Esophagus (tissue), 2 donors: ENCODE results near the gene SOS2. TPM values are rescaled to one million over a fixed set of nuclear protein-coding genes. Genes with fewer than 3 reads are reported as not detected.
A peak's percentile ranks its signal among the peaks of the same experiment; 100 is the strongest.

Experiments used
- H3K27ac ChIP-seq, 2 donors: one replicate each; pipeline ENCODE4 v1.5.1; 2013; ENCODE audit warnings: low read depth in 2 of 2, mild to moderate bottlenecking in 2 of 2, inconsistent platforms in 1 of 2, low read length in 1 of 2, moderate library complexity in 1 of 2
- H3K27me3 ChIP-seq, 2 donors: one replicate each; pipeline ENCODE4 v1.6.1; 2013; ENCODE audit warnings: low read length in 2 of 2, control low read depth in 1 of 2, mild to moderate bottlenecking in 1 of 2; ENCODE audit not compliant: insufficient read depth in 2 of 2, control insufficient read depth in 1 of 2
- H3K36me3 ChIP-seq, 2 donors: one replicate each; pipeline ENCODE4 v1.6.1; 2013; ENCODE audit warnings: low read length in 1 of 2; ENCODE audit not compliant: control insufficient read depth in 2 of 2, insufficient read depth in 2 of 2
- H3K4me1 ChIP-seq, 2 donors: one replicate each; pipeline ENCODE4 v1.6.1; 2013; ENCODE audit warnings: low read length in 1 of 2; ENCODE audit not compliant: control insufficient read depth in 2 of 2, insufficient read depth in 2 of 2
- H3K4me3 ChIP-seq, 2 donors: one replicate each; pipeline ENCODE4 v1.5.1; 2013; ENCODE audit warnings: low read length in 2 of 2, mild to moderate bottlenecking in 2 of 2, low read depth in 1 of 2, moderate library complexity in 1 of 2
- H3K9me3 ChIP-seq, 2 donors: one replicate each; pipeline ENCODE4 v1.6.1; 2013; ENCODE audit warnings: mild to moderate bottlenecking in 2 of 2, low read depth in 1 of 2, low read length in 1 of 2, moderate library complexity in 1 of 2; ENCODE audit not compliant: control insufficient read depth in 2 of 2, insufficient read depth in 1 of 2
- WGBS, 2 donors: extraction: QIAGEN DNeasy Blood & Tissue Kit; methylation state at CpG; one replicate each; pipeline ENCODE4 v1.1.7; 2013; 5-methylcytosine and 5-hydroxymethylcytosine counted together
- polyA plus RNA-seq, 2 donors: library from polyadenylated mRNA; stranded (reverse); fragments of 200-250 nt; gene quantifications; one replicate each; pipeline ENCODE4 v1.2.3, GENCODE V29; 2013
- donor health status: healthy with polysubstance abuse.
- donor health status: Bipolar disorder and iron deficiency.

Gene SOS2
- polyA plus RNA-seq, 2 donors: 6.4 to 6.8 TPM

GRCh38 chr14:50068496-50068895 is 162.9 kb downstream of the SOS2 start:
- Histone ChIP-seq H3K27ac (peak overlapping the region; percentile 50 to 87), H3K36me3 (no peaks in the 10 kb centered on the region), H3K4me1 (peaks cover 0 to 3% of the 10 kb centered on the region in 2 donors), H3K4me3 (no peak overlapping the region), H3K27me3 (no peaks in the 10 kb centered on the region), H3K9me3 (peaks cover 0 to 3% of the 10 kb centered on the region in 2 donors)
- 96 to 97% methylated on average over 7 of the region's 7 CpGs for WGBS, 2 donors

DNA sequence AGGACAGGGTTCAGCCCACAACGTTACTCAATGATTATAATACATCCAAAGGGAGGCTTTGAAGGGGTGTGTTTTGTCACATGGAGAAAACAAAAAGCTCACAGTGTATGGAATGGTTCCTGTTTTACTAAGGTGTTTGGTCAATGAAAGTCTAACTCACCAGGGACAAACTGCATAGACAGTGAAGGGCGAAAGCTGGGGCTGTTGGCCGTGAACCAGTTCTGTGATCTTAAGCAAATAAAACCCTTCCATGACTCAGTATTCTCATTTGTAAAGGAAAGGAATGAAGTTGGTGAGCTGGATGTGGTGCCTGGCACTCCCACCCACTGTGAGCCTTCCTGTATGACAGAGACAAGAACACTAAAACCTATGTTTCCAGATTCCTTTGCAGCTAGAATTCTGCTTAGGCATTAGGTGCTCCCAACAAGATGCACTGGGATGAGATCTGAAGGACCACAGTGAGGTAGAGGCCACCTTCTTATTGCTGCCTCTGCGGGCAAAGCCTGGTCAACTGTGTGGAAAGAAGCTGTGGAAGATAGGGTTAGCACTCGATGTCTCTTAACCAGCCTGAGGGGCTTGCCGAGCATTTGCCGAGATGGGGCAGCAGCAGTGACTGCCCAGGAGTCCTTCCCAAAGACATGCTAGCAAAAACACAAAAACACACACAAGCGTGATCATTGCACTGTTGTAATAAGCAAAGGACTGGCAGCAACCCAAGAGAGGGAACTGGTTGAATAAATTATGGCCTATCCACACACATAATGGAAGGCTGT is 163.5 kb downstream of the SOS2 start:
- Histone ChIP-seq H3K36me3 (no peaks in the 10 kb centered on the region), H3K27me3 (no peaks in the 10 kb centered on the region), H3K4me1 (peaks cover 0 to 3% of the 10 kb centered on the region in 2 donors), H3K4me3 (no peak overlapping the region), H3K9me3 (peaks cover 0 to 3% of the 10 kb centered on the region in 2 donors), H3K27ac (peak overlapping the region; percentile 60 to 87)
- WGBS, 2 donors: 80 to 82% methylated on average over 8 of the region's 8 CpGs

Other genes starting within 250 kb of the SOS2 start
- gene VCPKMT, start 115.0 kb downstream of the SOS2 start, polyA plus RNA-seq: 10 to 100 TPM in 1 of 2 donors, 1 to 10 TPM in 1; 7.1 to 15.5 TPM
- 1 to 10 TPM; 1.9 to 4.6 TPM for gene L2HGDH, start 80.7 kb upstream of the SOS2 start, polyA plus RNA-seq
- 10 to 100 TPM; 16.0 to 18.9 TPM for gene DMAC2L, start 80.7 kb upstream of the SOS2 start, polyA plus RNA-seq
- gene CDKL1, start 165.3 kb upstream of the SOS2 start, polyA plus RNA-seq: 1 to 10 TPM; 1.6 to 1.7 TPM